HG03571 (cell line): ENCODE data around the gene MAPKAPK2.
"Not testable (repeated sequence)": the region's sequence is repeated elsewhere in the genome, so short reads cannot be mapped to it uniquely, and the experiment has no call there.

ENCODE experiments used
- ATAC-seq: cut with Tn5 transposase; IDR thresholded peaks from one replicate; pipeline ENCODE4 v1.9.1; 2021; ENCODE audit not compliant: unreplicated experiment

MAPKAPK2 gene

GRCh38 chr1:206684478-206685333, at the start of gene MAPKAPK2:
TSS of gene MAPKAPK2 (plus strand) at chr1:206684905. CDS start at chr1:206685230, 325 bp downstream.
- peak; percentile 49 for ATAC-seq

GRCh38 chr1:206635080-206635977, 49.4 kb upstream of the MAPKAPK2 start, which contains the start of gene DYRK3:
TSS of gene DYRK3 (plus strand) at chr1:206635536. CDS start at chr1:206635704, 168 bp downstream.
- ATAC-seq, result peak; percentile 91

GRCh38 chr1:206635978-206636345, 48.7 kb upstream of the MAPKAPK2 start:
- ATAC-seq, result no peak

GRCh38 chr1:206636671-206637070, 48.0 kb upstream of the MAPKAPK2 start:
- no peak for ATAC-seq

- no peak for ATAC-seq
Measured at GRCh38 chr1:206637605-206638004, 47.1 kb upstream of the MAPKAPK2 start.

- not testable (repeated sequence) for ATAC-seq
Measured at GRCh38 chr1:206642074-206642473, 42.6 kb upstream of the MAPKAPK2 start.

- ATAC-seq, result no peak
Measured at GRCh38 chr1:206643118-206643698, 41.5 kb upstream of the MAPKAPK2 start.

GRCh38 chr1:206646504-206646903, 38.2 kb upstream of the MAPKAPK2 start:
- no peak for ATAC-seq

GRCh38 chr1:206647224-206647623, 37.5 kb upstream of the MAPKAPK2 start:
- ATAC-seq, result no peak

- ATAC-seq, result no peak
Measured at GRCh38 chr1:206649261-206649921, 35.3 kb upstream of the MAPKAPK2 start.

GRCh38 chr1:206651014-206651413, 33.7 kb upstream of the MAPKAPK2 start:
- no peak for ATAC-seq

- ATAC-seq, result no peak
Measured at GRCh38 chr1:206651958-206652890, 32.5 kb upstream of the MAPKAPK2 start.

GRCh38 chr1:206653715-206654459, 30.8 kb upstream of the MAPKAPK2 start:
- no peak for ATAC-seq

GRCh38 chr1:206654828-206655227, 29.9 kb upstream of the MAPKAPK2 start:
- ATAC-seq, result no peak

GRCh38 chr1:206655471-206655882, 29.2 kb upstream of the MAPKAPK2 start:
- no peak for ATAC-seq

GRCh38 chr1:206656936-206657335, 27.8 kb upstream of the MAPKAPK2 start:
- no peak for ATAC-seq

- ATAC-seq, result no peak
Measured at GRCh38 chr1:206657751-206658150, 27.0 kb upstream of the MAPKAPK2 start.

- no peak for ATAC-seq
Measured at GRCh38 chr1:206658264-206658980, 26.3 kb upstream of the MAPKAPK2 start.

GRCh38 chr1:206658981-206659273, 25.8 kb upstream of the MAPKAPK2 start:
- no peak for ATAC-seq
